GM21737 (cell line): ENCODE results near the gene KLK8.

Experiments used
- ATAC-seq: cut with Tn5 transposase; IDR thresholded peaks from one replicate; pipeline ENCODE4 v1.9.1; 2021; ENCODE audit warnings: mild to moderate bottlenecking, moderate library complexity; ENCODE audit not compliant: unreplicated experiment

The KLK8 gene

DNA sequence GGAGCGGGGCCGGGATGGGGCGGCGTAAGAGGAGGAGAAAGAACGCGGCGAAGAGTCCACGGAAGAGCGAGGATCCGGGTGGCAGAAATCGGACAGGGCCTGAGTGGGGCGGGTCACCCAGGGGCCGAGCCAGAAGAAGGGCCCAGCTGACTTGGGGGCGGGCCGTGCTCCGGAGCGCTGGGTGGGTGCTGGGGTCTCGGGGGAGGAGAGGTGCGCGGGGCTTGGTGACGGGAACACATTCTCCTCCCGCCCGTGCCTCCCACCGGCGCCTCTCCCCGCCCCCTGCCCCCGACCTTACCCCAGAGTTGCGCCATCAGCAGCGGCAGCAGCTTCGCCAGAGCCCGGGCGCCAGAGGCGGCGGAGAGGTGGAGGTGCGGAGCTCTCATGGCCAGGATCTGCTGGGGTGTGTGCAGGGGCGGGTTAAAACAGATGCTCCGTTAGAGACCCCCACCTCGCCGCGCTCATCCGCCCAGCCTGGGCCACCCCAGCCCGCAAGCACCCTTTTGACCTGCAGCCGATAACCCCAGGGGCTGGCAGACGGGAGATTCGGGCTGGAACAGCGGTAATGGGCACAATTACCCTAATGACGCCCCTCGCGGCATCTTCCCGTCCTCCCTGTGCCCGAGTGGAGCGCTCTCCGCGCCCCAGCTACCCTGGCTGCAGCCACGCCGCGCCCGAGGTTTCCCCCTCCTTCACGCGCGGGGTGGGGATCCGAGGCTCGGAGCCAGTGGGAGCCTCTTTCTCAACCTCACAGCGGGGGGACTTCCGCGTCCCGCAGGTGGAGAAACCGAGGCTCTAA is 17.5 kb upstream of the KLK8 start:
- ATAC-seq = no peak

DNA sequence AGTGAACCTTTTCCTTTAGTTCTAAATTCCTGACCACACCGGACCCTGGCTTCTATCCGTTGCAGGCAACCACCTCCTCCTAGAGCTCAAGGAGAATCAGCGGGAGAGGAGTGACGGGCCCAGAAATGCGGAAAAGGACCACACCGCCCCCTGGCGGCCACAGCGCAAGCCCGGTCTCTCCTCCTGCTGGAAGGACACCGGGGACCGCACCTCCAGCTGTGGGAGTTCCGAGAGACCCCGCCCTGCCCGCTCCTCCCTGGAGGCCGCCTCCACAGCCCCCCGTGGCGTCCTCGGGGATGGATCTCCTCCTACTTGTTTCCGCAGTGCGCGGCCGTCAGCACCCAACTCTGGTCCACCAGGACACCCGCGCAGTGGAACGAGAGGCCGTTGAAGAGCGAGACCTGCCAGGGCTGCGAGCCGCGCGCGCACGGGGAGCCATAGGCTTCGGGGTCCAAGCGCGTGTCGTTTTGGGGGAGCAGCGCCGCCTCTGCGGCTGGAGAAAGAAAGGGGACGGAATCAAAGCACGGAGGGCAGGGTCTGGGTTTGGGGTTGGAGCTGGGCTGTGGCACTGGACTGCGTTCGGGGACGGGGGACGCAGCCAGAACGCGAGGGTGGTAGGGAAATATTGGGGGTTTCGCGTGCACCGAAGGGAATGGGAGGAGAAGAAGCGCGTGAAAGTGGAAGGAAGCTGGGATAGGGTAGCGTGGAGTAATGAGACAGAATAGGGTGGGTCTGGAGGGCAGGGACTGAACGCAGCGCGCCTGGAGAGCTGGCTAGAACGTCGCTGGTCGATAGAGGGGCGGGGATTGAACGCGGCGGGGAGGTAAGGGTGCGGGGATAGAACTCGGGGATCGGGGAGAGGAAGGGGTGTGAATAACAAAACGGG is 15.6 kb upstream of the KLK8 start:
- ATAC-seq = no peak

- no peak for ATAC-seq
These were observed 14.4 kb upstream of the KLK8 start for GRCh38 chr19:51015691-51016267.

GRCh38 chr19:51014242-51014641 is 12.8 kb upstream of the KLK8 start:
- no peak for ATAC-seq

DNA sequence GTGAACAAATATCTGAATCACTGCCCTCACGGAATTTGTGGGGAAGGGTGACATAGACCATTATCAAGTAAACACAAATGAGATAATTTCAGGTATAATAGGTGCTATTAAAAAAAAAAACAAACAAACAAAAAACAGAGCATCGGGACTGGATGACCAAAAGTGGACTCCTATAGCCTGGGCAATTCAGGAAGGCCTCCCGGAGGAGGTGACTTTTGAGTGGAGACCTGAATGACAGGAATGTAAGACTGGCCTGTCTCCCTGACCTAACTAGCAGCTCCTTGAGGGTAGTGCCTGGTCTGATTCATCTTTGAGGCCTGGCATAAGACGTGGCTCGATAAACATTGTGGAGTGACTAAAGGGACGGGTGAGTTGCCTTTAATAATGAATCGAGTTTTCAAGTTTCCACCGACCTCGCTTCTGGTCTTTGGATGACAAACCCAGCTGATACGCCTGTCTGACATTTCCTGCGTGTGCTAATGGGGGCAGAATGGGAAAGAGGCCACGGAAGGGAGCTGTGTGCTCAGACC is 11.3 kb upstream of the KLK8 start:
- ATAC-seq = no peak

DNA sequence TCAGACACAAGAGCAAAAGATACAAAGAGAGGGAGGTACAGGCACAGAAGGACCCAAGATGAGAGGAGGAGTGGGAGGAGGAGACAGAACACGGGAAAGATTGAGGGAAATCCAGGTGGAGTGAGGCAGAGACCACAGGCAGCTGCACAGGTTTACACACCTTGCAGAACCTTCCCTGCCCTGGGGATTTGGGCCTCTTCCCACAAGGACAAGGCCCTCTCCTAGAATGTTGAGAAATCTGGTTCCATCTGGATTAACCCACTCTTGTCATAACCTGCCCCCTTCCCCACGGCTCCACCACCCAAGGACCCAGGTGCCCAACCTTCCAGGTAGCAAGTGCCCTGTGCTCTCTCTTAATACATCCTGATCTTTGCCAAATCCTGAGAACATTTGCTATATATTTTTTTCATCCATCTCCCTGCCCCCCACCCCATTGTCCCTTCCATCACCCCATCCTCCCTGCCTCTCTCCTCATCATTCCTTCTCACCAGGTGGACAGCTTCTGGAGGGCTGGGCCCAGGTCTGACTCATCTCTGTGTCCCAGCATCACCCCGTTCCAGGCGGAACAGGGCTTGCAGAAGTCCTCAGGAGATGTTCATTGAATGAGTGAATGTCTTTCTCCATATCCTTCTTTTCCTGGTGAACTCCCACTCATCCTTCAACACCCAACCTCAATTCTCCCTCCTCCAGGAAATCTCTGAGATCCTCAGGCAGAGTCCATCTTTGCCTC is 8.8 kb upstream of the KLK8 start:
- no peak for ATAC-seq

- no peak for ATAC-seq
These were observed 7.9 kb upstream of the KLK8 start for GRCh38 chr19:51009061-51009891.

GRCh38 chr19:51007488-51007887 is 6.1 kb upstream of the KLK8 start:
- ATAC-seq = no peak

DNA sequence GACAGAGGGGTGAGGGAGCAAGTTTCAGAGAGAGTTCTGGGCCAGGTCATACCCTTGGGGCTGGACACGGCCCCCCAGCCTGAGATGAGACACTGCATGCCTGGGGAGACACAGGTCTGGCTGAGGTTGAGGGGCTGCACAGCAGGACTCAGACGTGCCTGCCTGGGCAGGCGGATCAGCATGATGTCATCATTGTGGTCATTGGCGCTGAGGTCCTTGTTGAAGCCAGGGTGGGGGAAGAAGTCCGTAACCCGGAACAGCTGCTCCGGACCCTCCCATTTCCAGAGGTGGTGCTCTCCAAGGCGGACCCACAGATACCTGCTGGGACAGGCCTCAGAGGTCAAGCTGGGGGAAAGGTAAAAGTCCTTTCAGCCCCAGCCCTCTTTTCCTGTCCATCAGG is 5.0 kb upstream of the KLK8 start:
- no peak for ATAC-seq

- no peak for ATAC-seq
These were observed 3.8 kb upstream of the KLK8 start for GRCh38 chr19:51005248-51005647.

DNA sequence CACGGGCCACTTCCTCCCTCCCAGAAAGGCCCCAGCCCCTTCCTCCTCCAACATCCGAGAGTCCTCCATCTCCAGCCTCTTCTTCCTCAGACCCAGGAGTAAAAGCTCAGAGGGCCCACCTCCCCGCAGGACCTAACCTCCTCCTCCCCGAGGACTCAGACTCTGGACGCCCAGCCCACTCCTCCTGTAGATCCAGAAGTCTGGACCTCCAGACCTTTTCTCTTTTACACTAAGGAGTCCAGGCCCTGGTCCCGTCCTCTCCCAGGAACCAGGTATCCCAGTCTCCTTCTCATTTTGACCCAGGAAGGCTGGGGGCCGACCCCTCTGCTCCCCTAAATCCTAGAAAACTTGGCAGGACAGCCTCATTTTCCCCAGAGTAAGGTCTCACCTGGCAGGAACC is 1.9 kb upstream of the KLK8 start:
- ATAC-seq = no peak

DNA sequence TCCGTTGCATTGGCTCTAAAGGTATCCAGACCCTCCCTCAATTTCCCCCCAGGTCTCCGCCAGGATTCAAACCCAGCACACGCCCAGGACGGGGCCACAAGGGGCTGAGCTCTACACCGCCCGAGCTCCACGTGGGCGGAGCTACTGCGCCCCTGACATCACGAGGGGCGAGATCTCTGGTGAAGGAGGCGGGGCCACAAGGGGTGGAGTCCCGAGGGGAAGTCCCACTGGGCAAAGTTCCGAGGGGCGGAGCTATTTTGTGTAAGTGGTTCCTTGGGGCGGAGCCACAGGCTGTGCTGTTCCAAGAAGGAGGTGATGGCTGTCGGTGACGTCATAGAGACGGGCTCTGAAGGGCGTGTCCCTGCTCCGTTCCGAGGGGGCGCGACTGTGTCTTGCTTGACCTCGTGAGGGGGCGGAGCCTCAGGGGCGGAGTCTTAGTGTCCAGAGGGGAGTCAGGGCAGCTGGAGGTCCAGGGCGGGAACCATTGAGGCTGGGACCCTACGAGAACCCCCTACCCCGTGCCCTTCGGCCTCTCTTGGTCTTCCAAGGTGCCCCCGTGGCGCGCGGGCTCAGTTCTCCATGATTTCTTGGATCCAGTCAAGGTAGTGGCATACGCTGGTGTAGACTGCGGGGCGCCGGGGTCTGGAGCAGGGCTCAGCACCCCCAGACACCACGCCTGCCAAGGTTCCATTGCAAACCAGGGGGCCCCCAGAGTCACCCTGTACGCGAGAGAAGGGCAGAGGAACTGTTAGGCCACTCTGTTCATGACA is 1.3 kb upstream of the KLK8 start:
- ATAC-seq = no peak

GRCh38 chr19:51002089-51002532 is 707 bp upstream of the KLK8 start:
- no peak for ATAC-seq

GRCh38 chr19:51000981-51001380 is 423 bp downstream of the KLK8 start:
- ATAC-seq = no peak

GRCh38 chr19:51000426-51000825 is 978 bp downstream of the KLK8 start:
- no peak for ATAC-seq

DNA sequence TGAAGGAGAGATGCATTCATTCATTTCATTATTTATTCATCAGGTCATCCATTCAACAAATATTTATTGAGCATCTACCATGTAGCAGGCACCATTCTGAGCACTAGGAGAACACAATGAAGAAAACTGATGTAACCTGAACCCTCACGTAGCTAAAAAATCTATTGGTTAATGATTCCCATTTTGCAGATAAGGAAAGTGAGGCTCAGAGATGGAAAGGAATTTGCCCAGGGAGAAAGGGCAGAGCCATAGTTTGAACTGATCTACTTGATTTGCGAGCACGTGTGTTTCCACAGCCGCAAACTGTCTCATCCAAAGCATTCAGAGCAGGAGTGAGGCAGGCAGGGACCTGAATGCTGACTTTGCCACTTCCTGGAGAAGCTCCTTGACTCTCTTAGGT is 2.7 kb downstream of the KLK8 start:
- no peak for ATAC-seq

GRCh38 chr19:50998061-50998460 is 3.3 kb downstream of the KLK8 start:
- ATAC-seq = no peak

DNA sequence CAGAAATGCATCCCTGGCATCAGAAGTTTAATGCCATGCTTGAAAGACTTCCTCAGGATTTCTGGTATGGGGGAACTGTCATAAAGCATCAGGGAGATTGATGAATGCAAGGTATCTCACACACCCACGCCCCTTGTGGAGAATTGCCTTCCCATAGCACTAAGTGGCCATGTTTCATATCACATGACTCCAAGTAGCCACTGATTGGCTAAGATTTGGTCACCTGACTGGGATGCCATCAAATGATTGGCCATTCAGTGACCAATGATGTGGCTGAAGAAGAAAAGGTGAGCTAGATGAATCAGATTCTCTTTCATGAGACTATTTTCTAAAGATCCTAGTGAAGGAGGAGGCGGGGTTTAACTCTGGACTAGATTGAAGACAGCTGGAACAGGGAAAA is 7.3 kb downstream of the KLK8 start:
- ATAC-seq = no peak

DNA sequence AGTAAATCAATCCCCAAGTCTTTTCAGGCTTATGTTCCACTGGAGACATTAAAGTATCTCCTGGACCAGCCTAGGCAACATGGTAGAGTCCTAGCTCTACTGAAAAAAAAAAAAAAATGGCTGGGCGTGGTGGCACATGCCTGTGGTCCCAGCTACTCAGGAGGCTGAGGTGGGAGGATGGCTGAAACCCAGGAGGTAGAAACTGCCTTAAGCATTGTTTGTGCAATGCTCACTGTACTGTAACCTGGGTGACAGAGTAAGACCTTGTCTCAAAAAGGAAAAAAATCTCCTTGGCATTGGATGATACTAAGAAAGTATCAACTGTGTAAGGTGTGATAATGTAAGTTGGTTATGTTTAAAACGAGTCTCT is 8.8 kb downstream of the KLK8 start:
- ATAC-seq = no peak
